ENCODE data around the gene NTRK3. TPM values are rescaled to one million over a fixed set of nuclear protein-coding genes. Genes with fewer than 3 reads are reported as not detected.

Gene NTRK3
- total and polyA plus RNA-seq, 2 of the 13 experiments (the other 11 are each of a cell fraction or from before 2014, with no cell fraction given): not detected

DNA sequence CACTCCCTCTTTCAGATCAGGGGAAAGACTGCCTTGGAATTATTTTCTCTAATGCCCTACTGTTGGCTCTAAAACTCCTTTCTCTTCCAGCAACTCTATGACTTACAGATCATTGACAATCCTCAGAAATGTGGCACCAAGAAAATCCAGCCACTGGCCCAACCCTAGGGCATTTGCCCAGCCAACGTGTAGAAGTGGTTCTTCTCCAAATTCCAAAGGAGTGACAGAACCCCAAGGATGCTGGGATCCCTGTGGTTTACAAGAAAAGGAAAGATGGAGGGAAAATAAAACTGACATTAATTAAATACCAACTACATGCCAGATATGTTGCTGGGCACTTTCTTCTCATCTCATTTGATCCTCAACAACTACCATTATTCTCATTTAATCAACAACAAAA is 216.0 kb downstream of the NTRK3 start:
- no TSS peak for BruUV-seq (replicated peaks)
- H3K4me3 ChIP-seq (replicated peaks in 1 of 3; ENCODE audit: insufficient read depth in 1 of 3, low read depth in 2 of 3, low read length in 3 of 3): no peak overlapping the region
- no peak for DNase-seq (ENCODE audit: low spot score)
- intact Hi-C loops (cut with micrococcal nuclease; ENCODE audit: unreplicated experiment): no loop called here
- ChIA-PET POLR2A (no interaction called here), CTCF (ENCODE audit: low intra/inter-chr PET ratio, low total read pairs) (no interaction called here)
- ATAC-seq: no peak
- TF ChIP-seq NR1H2 (CRISPR knock-in tag; IDR thresholded peaks at IDR 0.05; ENCODE audit: borderline replicate concordance, low read depth): no peak
- no peak for TF ChIP-seq ZNF383 (CRISPR knock-in tag; IDR thresholded peaks at IDR 0.05; ENCODE audit: borderline replicate concordance)
- TF ChIP-seq, protein P1, sequence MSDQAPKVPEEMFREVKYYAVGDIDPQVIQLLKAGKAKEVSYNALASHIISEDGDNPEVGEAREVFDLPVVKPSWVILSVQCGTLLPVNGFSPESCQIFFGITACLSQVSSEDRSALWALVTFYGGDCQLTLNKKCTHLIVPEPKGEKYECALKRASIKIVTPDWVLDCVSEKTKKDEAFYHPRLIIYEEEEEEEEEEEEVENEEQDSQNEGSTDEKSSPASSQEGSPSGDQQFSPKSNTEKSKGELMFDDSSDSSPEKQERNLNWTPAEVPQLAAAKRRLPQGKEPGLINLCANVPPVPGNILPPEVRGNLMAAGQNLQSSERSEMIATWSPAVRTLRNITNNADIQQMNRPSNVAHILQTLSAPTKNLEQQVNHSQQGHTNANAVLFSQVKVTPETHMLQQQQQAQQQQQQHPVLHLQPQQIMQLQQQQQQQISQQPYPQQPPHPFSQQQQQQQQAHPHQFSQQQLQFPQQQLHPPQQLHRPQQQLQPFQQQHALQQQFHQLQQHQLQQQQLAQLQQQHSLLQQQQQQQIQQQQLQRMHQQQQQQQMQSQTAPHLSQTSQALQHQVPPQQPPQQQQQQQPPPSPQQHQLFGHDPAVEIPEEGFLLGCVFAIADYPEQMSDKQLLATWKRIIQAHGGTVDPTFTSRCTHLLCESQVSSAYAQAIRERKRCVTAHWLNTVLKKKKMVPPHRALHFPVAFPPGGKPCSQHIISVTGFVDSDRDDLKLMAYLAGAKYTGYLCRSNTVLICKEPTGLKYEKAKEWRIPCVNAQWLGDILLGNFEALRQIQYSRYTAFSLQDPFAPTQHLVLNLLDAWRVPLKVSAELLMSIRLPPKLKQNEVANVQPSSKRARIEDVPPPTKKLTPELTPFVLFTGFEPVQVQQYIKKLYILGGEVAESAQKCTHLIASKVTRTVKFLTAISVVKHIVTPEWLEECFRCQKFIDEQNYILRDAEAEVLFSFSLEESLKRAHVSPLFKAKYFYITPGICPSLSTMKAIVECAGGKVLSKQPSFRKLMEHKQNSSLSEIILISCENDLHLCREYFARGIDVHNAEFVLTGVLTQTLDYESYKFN (CRISPR knock-in tag; conservative IDR thresholded peaks at IDR 0.05): no peak
- TF ChIP-seq ZNF703 (CRISPR knock-in tag; IDR thresholded peaks at IDR 0.05; ENCODE audit: borderline replicate concordance): no peak
- no peak for TF ChIP-seq RFX3 (CRISPR knock-in tag; IDR thresholded peaks at IDR 0.05)
- TF ChIP-seq ZNF484 (CRISPR knock-in tag; IDR thresholded peaks at IDR 0.05; ENCODE audit: borderline replicate concordance, low read depth): no peak
- H3K27ac ChIP-seq (ENCODE audit: extremely low read length, insufficient read depth, low read length): no peak overlapping the region
- H2AFZ ChIP-seq (ENCODE audit: low read length): no peak overlapping the region
- H3K9ac ChIP-seq (ENCODE audit: insufficient read depth, low read depth, low read length): no peak overlapping the region
- 0% methylated on average over 1 of the region's 1 CpG for WGBS (ENCODE audit: low lambda C conversion rate)
- no peak overlapping the region for H3K4me2 ChIP-seq (ENCODE audit: low read depth, low read length)
- H3K4me1 ChIP-seq (ENCODE audit: insufficient read depth, low read length): no peaks in the 10 kb centered on the region
- in situ Hi-C loops (cut with HindIII; ENCODE audit: extremely low pct_ligation_motif_present, low pct_unique_long_range_greater_than_20kb): no loop called here
- H3K27me3 ChIP-seq (ENCODE audit: control insufficient read depth in 1 of 2, insufficient read depth in 2 of 2, low read length in 2 of 2): no peaks in the 10 kb centered on the region
- no peak for FAIRE-seq
- no peaks in the 10 kb centered on the region for H4K20me1 ChIP-seq (ENCODE audit: insufficient read depth, low read length)
- H3K36me3 ChIP-seq (replicated peaks in 1 of 2; ENCODE audit: control insufficient read depth in 1 of 2, insufficient read depth in 2 of 2, low read length in 2 of 2): no peaks in the 10 kb centered on the region
- no peaks in the 10 kb centered on the region for H3K79me2 ChIP-seq (ENCODE audit: insufficient read depth, low read length)
- no peaks in the 10 kb centered on the region for H3K9me3 ChIP-seq (ENCODE audit: low read length)
